ENCODE measurements around the gene OGFOD3. TPM values are rescaled to one million over a fixed set of nuclear protein-coding genes. Genes with fewer than 3 reads are reported as not detected.

The OGFOD3 gene
- total and polyA plus RNA-seq, 2 experiments from 2014 or later, result 9.6 to 24.6 TPM

GRCh38 chr17:82351254-82351712, 67.1 kb downstream of the OGFOD3 start:
- no peaks in the 10 kb centered on the region for H3K4me1 ChIP-seq (ENCODE audit: insufficient read depth)
- H3K27me3 Mint-ChIP-seq (ENCODE audit: insufficient read depth, low read depth, poor library complexity), result peaks cover 11% of the 10 kb centered on the region
- H3K4me2 ChIP-seq, result no peak overlapping the region
- DNase-seq (ENCODE audit: low spot score) (no peak), ATAC-seq (no peak)
- H3K36me3 ChIP-seq (ENCODE audit: insufficient read depth), result no peaks in the 10 kb centered on the region
- H3K4me1 Mint-ChIP-seq, result peaks cover 4% of the 10 kb centered on the region; the same call in 2 of the 3 replicates
- H3K4me3 ChIP-seq, result no peak overlapping the region
- H3K27me3 ChIP-seq (ENCODE audit: insufficient read depth), result no peaks in the 10 kb centered on the region
- no peaks in the 10 kb centered on the region for H4K20me1 ChIP-seq (replicated peaks; ENCODE audit: insufficient read depth)
- no peaks in the 10 kb centered on the region for H3K79me2 ChIP-seq (replicated peaks; ENCODE audit: insufficient read depth)
- H3K27ac ChIP-seq (ENCODE audit: low read depth), result no peak overlapping the region
- H3K9me2 ChIP-seq (ENCODE audit: insufficient read depth), result no peaks in the 10 kb centered on the region
- no peak overlapping the region for H3K4me3 Mint-ChIP-seq
- no peaks in the 10 kb centered on the region for H3K36me3 Mint-ChIP-seq (ENCODE audit: low read depth)
- H2AFZ ChIP-seq, result peak overlapping the region; percentile 84; the same call in 1 of the 2 replicates
- no peak for TF ChIP-seq JUNB (IDR thresholded peaks at IDR 0.05; ENCODE audit: unreplicated experiment)
- no peak for TF ChIP-seq EZH2 (IDR thresholded peaks at IDR 0.05; ENCODE audit: low read depth, unreplicated experiment)
- TF ChIP-seq, protein P1, sequence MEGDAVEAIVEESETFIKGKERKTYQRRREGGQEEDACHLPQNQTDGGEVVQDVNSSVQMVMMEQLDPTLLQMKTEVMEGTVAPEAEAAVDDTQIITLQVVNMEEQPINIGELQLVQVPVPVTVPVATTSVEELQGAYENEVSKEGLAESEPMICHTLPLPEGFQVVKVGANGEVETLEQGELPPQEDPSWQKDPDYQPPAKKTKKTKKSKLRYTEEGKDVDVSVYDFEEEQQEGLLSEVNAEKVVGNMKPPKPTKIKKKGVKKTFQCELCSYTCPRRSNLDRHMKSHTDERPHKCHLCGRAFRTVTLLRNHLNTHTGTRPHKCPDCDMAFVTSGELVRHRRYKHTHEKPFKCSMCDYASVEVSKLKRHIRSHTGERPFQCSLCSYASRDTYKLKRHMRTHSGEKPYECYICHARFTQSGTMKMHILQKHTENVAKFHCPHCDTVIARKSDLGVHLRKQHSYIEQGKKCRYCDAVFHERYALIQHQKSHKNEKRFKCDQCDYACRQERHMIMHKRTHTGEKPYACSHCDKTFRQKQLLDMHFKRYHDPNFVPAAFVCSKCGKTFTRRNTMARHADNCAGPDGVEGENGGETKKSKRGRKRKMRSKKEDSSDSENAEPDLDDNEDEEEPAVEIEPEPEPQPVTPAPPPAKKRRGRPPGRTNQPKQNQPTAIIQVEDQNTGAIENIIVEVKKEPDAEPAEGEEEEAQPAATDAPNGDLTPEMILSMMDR (conservative IDR thresholded peaks at IDR 0.05; ENCODE audit: low read depth in 2 of 2), result no peak
- no peak for TF ChIP-seq CREB1 (CRISPR knock-in tag; IDR thresholded peaks at IDR 0.05; ENCODE audit: low read depth)
- TF ChIP-seq EZH2phosphoT487 (IDR thresholded peaks at IDR 0.05; ENCODE audit: unreplicated experiment), result no peak
- TF ChIP-seq STAT1 (IDR thresholded peaks at IDR 0.05; ENCODE audit: unreplicated experiment), result no peak
- TF ChIP-seq REST (IDR thresholded peaks at IDR 0.05; ENCODE audit: unreplicated experiment), result no peak
- no peak for TF ChIP-seq ZNF114 (CRISPR knock-in tag; IDR thresholded peaks at IDR 0.05)
- no peak for TF ChIP-seq ETS1 (IDR thresholded peaks at IDR 0.05)
- no peak for TF ChIP-seq ZNF331 (CRISPR knock-in tag; IDR thresholded peaks at IDR 0.05; ENCODE audit: low read depth)
- no peak for TF ChIP-seq POLR2AphosphoS5 (IDR thresholded peaks at IDR 0.05; ENCODE audit: low read depth)
- TF ChIP-seq NANOG (IDR thresholded peaks at IDR 0.05; ENCODE audit: borderline replicate concordance), result no peak
- TF ChIP-seq ZNF462 (CRISPR knock-in tag; IDR thresholded peaks at IDR 0.05), result no peak
- no peaks in the 10 kb centered on the region for H3F3A ChIP-seq (replicated peaks; ENCODE audit: low read depth)
- H3K9me3 Mint-ChIP-seq, result no peaks in the 10 kb centered on the region
- no peak overlapping the region for H3K27ac Mint-ChIP-seq
